GM21576 (cell line): Measurements from ENCODE around the gene CTDNEP1.

Experiments used
- ATAC-seq: cut with Tn5 transposase; IDR thresholded peaks from one replicate; pipeline ENCODE4 v1.9.1; 2021; ENCODE audit warnings: mild to moderate bottlenecking, moderate library complexity; ENCODE audit not compliant: unreplicated experiment

The CTDNEP1 gene

DNA sequence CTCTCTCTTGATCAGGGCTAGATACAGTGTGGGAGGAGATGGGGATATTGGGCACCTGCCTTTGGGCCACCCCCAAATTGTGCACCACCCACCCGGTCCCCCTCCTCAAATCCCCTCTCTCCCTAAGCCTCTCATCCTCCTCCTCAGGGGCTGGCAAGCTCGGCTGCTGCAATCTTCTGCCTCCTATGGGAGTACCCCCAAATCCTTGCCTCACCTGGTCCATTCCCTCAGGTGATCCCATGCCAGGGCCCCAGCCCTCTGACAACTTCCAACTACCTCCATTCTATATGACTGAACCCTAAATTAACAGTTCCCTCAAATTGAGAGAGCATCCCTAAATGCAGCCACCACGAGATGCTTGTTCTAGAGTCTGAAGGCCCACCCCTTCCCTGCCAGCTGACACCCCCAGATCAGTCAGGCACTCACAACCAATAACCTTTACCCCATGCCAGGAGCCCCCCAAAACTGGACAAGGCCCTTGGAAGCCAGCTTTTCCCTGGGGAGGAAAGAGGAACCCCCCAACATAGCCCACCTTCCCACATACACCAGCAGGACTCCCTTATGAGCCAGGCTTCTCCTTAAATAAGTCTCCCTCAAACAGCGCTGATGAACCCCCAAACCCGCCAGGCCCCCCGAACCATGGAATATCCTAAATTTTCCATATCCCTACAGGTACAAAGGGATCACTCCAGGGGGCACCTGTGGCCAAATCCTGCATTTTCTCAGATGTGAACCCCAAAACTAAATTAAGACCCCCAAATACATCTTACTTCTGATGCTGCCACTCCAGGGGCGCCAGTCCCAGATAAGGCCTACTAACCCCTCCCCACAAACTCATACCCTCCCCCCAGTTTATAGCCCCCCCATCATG is 35.1 kb downstream of the CTDNEP1 start:
- ATAC-seq, result no peak

DNA sequence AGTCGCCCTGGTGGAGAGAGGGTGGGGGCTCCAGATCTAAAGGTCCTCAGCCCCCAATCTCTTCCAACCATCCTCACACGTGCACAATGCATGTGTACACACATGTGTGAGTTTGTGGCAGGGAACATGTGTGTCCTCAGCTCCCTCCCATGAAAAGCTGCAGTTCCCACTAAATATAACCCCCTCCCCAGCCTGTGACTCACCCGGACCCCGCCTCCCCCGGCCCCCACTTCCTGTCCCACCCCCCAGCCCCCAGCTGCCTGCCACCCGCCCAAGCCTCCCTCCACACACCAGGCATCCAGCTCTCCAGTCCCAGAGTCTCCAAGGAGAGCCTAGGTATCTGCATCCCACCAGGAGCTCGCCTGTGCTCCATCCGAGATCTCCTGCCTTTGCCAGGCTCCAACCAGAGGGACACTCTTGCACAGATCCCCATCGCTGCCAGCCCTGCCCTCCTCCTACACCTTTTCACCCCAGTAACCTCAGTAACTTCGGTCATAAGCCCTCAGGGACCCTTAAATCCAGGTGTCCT is 35.8 kb downstream of the CTDNEP1 start:
- no peak for ATAC-seq

DNA sequence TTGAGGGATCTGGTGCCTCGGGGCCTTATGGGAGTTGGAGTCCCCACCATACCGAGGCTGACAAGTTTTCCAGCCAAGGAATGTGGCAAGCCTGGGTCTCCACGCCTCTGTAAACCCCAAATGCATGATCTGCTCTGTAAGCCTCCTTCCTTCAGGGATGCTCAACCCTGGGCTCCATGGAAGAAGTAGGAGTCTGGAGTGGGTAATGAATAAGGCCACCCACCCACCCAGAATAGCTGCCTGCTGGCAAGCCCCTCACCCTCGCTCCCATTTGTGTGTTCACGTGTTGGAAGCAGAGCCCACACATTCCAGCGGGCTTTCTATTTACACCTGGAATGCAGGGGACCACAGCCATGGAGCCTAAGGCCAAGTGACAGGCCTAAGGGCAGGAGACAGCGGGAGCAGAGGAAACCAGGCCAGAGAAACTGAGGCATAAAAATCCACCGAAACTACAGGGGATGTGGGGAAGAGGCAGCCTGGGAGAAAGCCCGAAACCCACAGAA is 36.3 kb downstream of the CTDNEP1 start:
- no peak for ATAC-seq

DNA sequence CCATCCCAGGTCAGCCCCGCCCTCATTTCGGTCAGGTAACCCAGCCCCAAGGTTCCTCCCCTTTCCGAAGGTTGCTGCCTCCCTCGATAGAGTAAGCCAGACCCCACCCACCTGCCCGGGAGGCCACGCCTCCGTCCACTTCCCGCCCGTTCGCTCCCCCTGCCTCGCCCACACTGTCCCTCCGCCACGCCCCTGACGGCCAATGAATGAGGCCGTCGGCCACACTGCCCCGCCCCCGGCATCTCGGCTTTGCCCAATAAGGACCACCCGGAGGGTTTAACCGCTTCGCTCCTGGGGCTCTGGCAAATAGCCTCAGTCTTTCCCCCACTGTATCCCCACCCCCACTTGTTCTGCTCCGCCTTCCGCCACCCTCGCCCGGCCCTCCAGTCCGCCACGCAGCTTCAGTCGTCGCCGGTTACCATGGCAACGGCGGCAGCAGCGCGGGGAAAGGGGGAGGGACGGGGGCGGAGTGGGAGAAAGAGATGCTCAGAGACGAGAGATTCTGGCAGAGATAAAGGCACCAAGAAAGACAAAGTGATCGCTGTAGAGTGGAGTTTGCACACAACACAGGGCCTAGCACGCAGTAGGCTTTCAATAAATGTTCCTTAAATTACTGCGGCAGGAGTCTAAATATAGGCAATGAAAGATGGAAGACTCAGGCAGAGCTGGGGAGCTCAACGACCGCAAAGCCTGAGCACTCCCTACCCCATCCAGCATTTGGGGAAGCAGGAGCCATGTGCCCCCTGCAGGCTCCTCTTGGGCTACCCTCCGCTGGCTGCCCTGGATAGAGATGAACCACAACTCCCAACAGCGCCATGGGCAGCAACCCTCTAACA is 37.0 kb downstream of the CTDNEP1 start:
- ATAC-seq, result peak; percentile 75

DNA sequence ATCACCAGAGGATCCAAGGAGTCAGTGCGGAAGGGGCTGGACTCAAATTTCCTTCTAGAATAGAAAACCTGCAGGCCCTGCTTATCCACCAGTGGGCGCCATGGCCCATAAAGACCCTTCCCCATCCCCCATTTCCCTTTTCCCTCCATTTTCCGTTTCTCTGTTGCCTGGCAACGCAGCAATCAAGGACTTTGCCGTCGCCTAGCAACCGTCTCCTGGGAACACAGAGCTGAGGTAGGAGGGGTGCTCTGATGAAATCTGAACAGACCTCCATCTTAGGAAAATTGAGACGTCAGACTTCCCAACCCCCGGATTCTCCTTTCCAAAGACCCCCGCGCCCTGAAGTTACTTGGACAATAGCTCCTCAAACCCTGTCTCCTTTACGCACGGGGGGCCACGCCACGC is 37.6 kb downstream of the CTDNEP1 start:
- no peak for ATAC-seq

DNA sequence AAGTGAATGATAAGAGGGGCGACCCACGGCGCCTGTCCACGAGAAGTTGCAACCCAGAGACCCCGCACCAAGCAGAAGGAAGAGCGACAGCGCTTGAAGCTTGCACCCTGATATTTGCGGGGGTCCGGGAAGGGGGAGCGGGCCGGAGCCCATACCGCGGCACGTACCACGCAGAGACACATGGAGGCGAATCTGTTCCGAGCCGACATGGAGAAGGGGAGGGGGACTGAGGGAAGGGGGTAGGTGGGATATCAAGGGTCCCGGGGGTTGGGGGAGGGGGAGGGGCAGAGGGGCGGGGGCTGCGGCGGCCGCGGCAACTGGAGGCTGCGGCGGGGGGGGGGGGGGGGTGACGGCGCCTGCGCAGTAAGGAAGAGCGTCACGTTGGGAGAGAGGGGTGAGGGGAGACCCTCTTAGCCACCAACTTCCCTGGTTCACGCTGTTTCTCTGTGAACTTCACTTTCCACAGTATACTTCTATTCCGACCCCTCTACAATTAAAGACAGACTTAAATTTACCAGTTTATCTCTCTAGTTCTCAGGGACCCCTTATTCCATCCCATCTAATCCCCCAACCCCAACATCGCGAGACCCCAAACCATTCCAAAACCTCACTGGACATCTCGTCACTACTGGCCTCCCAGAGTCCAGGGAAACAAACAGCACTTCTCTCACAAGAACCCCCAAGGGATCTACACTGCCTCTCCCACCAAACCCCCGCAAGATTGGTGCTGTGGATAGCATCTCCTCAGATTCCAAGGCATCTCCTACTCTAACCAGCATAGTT is 39.9 kb downstream of the CTDNEP1 start:
- ATAC-seq, result no peak

DNA sequence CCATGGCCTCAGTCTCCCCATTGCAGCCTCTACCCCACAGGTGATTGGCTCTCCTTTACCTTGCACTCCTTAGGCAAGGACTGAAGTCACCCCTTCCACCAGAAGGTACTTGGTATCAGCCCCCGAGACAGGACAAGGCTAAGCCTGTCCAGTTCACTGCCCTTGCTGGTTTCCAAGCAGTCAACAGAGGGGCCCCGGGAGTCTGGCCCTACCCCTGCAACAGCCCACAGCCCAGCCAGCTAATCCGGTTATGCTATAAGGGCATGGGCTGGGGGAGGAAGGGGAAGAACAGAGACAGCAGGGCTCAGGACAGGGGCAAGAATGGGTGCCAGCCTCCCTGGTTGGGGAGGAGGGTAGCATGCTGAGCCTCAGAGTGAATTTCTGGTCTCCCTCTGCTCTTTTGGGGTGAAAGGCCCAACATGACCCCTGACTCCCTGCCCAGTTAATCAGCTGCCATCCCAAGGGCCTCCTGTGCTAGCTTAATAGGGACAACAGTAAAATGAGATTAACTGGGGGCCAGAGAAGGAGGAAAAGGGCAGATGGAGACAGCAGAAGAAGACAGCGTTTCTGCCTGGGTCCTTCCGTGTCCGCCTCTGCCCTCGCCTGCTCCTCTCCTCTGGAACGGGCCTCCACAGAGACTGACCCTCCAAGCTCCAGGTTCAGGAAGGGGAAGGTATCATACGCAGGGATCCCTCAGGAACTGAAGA is 42.6 kb downstream of the CTDNEP1 start:
- ATAC-seq, result no peak

DNA sequence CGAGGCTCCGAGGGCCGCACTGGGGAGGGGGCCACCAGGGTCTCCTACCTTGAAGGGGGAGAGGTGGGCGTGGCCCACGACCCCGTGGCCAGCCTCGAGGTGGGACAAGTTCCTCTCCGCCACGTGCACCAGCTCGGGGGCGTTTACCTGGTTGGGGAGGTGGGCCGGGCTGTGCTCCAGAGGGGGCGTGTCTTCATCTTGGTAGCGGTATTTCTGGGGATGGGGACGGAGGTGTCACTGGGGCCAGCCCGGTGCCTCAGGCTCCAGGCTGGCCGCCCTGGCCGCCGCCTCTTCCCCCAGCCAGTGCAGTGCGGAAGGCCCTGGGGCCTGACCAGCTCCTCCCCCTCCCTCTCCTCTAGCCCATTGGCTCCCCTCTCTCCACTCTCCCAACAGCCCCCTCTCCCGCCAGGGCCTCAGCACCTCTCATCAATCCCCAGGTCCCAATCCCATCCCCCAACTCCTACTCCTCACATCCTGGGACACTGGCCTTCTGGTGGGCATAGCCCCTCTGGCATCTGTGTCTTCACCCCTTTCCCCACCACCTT is 43.4 kb downstream of the CTDNEP1 start:
- ATAC-seq, result no peak

DNA sequence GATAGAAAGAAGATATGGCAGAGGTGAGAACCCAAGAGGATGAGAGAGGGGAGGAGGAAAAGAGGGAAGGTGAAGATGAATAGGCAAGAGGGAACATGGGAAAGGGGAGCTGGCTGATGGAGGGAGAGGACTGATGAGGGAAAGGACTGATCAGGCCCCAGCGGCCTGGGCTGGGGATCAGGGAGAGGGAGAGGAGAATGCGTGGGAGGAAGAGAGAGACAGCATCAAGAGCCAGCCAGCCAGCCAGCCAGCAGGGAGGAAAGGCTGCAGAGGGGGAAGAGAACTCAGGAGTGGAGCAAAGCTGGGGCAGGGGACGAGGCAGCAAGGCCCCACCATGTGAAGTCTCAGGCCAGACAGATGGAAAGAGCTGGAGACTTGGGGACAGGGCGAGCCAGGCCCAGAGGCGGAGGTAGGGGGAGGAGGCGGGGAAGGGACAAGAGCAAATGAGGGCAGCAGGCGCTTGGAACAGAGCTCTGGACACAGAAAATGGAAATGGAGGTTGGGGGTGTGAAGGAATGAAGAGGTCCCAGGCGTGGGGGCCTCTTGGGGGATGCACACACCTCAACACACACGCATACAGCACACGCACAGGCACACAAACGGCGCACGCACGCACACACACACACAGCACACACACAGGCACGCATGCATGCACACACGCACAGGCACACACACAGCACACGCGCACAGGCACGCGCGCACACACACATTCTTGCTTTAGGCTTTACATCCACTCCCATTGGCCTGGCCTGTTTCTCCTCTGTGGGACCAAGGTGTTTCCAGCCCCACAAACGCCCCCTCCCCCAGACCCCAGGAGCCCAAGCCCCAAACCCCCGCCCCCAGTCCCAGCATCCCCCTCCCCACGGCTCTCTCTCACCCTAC is 44.2 kb downstream of the CTDNEP1 start:
- no peak for ATAC-seq

DNA sequence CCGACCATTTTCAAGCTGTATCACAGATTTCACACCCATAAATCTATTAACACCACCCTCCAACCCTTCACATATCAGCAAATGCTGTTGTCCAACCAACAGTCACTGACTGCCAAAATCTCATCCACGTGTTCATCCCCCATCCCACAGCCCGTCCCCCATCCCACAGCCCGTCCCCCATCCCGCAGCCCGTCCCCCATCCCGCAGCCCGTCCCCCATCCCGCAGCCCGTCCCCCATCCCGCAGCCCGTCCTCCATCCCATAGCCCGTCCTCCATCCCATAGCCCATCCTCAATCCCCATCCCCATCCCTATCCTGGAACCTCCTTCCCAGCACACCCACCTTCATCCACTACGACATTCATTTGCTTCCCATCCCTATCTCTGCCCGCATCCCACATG is 46.0 kb downstream of the CTDNEP1 start:
- no peak for ATAC-seq

DNA sequence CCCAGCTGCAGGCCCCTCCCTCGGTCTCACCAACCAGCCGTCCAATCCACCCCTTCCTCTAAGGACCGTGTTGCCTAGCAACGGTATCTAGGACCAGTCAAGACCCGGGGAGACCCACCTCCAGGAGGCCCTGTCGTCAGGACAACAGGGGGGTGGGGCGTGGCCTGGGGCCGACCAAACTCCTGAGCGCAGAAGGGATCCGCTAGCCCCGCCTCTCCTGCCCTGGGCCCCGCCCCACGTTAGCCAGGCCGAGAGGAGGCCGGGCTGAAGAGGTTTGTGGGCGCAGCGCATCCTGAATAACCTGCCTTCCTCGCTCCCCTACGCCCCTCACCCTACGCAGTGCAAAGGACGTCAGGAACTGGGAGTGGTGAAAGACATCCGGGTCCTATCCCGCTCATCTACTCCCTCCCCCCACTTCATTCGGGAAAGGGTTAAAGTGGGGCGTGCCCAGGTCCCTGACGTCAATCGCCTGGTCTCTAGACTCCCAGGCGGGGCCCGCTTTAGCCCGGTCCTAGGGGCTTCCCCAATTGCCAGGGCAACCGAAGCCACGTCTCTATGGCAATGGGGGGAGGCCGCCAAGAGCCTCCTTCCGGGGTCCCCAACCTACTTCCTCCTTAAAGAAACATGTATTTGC is 46.6 kb downstream of the CTDNEP1 start:
- ATAC-seq, result peak; percentile 79

DNA sequence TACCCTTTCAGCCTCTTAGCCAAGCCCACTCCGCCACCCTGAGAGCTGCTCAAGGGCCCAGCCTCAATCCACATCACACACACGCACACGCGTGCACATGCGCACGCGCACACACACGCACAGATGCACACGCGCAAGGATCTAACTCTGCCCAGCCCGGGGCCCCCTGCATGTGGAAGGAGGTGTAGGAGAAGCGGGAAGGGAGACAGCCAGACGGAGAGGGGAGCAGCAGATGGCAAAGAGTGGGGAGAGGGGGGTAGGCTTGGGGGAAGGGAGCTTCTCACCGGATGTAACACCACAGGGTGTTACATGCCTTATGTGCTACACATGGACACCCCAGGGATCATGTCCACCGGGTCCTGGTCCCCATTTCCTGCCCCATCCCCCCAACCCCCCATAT is 47.2 kb downstream of the CTDNEP1 start:
- no peak for ATAC-seq

DNA sequence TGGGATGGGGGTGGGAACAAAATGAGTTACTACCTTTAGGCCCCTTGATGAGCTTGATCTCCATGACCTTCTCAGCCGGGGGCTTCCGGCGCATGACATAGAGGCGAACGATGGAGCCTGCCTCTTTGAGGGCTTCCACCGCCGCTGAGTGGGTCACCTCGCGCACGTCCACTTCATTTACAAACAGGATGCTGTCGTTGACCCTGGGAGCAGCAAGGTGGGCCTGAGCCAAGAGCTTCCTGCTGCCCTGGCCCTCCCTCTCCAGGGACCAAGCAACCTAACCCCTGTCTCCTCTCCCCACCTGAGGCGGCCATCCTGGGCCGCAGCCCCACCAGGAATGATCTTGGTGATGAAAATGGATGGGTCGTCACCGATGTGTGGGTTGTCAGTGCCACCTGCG is 48.1 kb downstream of the CTDNEP1 start:
- ATAC-seq, result no peak

DNA sequence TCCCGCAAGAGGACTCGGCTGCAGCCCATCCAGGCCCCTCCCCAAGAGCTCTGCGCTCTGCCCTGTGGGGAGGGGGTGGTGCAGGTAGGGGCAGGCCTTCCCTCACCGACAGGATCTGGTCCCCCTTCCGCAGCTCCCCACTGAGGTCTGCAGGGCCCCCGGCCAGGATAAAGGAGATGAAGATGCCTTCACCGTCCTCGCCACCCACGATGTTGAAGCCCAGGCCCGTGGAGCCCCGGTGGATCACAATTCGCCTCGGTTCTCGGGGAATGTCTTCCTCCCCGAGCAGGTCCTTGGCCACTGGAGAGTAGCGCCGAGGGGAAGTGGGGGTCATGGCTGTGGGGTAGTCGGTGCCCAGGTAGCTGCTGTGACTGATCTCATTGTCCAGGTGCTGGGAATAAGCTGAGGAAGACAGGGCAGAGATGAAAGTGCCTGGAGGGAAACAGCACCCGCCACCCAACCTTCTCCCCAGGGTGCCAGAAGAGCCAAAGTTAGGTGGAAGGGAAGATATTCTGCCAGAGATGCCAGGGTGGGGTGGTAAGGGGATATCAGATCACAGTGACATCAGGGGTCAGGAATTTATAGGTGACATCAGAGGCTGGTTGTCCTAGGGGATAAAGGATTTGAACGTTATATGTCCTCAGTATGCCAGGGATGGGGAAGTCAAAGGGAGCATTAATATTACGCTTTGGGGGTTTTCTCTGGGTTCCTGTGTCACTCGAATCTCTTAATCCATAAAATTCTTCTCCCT is 54.7 kb downstream of the CTDNEP1 start:
- ATAC-seq, result no peak

DNA sequence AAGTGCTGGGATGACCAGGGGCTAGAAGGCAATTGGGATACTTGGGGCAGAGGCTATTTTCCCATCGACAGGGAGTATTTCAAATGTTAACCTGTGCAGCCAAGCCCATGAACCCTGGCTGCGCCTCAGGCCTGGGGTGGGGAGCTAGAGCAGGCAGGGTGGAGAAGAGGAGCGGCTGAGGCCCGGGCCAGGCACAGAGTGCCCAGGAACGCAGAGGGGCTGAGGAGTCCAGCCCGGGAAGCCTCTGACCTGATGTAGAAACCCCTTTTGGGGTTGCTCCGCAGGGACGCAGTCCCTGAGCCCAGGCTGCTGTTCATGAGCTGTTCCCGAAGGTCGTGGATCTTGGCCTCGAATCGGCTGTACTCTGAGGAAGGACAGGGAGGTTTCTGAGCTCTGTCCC is 55.6 kb downstream of the CTDNEP1 start:
- no peak for ATAC-seq
